Ascending aorta (tissue), 2 donors: Measurements from ENCODE around the gene TAS1R3. TPM values are rescaled to one million over a fixed set of nuclear protein-coding genes. Genes with fewer than 3 reads are reported as not detected.

Source experiments
- DNase-seq, 2 donors: peaks; one replicate each; pipeline ENCODE4 v3.0.0-alpha.2; 2019; ENCODE audit warnings: low spot score in 2 of 2
- H3K27ac ChIP-seq, 2 donors: fragments of 200-600 bp; sonication (generic); one replicate each; pipeline ENCODE4 v1.5.1; 2016 to 2017; ENCODE audit warnings: mild to moderate bottlenecking in 1 of 2
- H3K27me3 ChIP-seq: fragments of 200-600 bp; sonication (generic); one replicate; pipeline ENCODE4 v1.5.1; 2017
- H3K36me3 ChIP-seq, 2 donors: fragments of 200-600 bp; sonication (generic); one replicate each; pipeline ENCODE4 v1.5.1; 2016
- H3K4me1 ChIP-seq, 2 donors: fragments of 200-600 bp; sonication (generic); one replicate each; pipeline ENCODE4 v1.5.1; 2016 to 2017; ENCODE audit warnings: mild to moderate bottlenecking in 1 of 2
- H3K4me3 ChIP-seq, 2 donors: fragments of 200-600 bp; sonication (generic); one replicate each; pipeline ENCODE4 v1.5.1; 2016 to 2017; ENCODE audit warnings: mild to moderate bottlenecking in 1 of 2
- H3K9me3 ChIP-seq, 2 donors: fragments of 200-600 bp; sonication (generic); one replicate each; pipeline ENCODE4 v1.5.1; 2016
- intact Hi-C: fragments of 100-400 bp; cut with DNase I; formaldehyde crosslinking; loops from one replicate; pipeline ENCODE4 v1.15.1; 2023
- total RNA-seq: library from RNA; depleted of rRNA; stranded (reverse); fragments of >200 nt; gene quantifications from one replicate; pipeline ENCODE4 v1.1.0, GENCODE V29; 2016
- TF ChIP-seq, protein P1 (sequence below), 3 experiments: fragments of 200-600 bp in 2 of 3; fragments of 450-650 bp in 1 of 3; sonication (generic) in 2 of 3; IDR thresholded peaks; one replicate each; pipeline ENCODE4 v1.5.1; 2016 to 2019; ENCODE audit warnings: antibody characterized with exemption in 3 of 3, mild to moderate bottlenecking in 1 of 3, moderate library complexity in 1 of 3

Gene TAS1R3
- total RNA-seq, 1 donor from 2014 or later, result 2.7 TPM

DNA sequence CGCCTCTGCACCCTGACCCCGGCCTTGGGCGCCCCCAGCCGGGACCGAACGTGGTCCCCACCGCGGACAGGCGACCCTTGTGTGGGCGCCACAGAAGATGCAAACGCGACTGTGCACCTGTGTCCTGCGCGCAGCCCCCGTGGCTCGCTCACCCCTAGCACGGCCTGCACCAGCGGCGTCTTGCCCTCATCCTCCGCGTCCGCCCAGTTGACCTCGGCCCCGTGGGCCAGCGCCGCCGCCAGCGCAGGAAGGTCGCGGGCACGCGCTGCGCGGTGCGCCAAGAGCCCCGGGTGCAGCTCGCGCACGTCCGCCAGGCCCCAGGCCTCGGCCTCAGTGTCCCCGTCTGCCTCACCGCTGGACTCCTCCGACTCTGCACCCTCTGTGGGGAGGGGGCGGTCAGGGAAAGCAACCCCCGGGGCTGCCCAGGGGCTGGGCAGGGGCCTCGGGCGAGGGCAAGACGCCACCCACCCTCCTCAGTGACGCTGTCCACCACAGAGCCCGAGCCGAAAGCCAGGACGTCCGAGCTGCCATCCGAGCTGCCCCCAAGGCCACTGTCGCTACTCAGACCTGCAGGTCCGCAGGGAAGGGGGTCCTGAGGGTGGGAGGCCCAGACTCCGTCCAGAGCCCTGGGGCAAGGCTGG, 36.7 kb upstream of the TAS1R3 start:
- intact Hi-C loops, result loop anchor here (5.0 kb wide), 1 partner anchor 177 kb away; the partner anchor contains the start of gene C1orf159
- Histone ChIP-seq H3K9me3 (no peaks in the 10 kb centered on the region), H3K27ac (no peak overlapping the region), H3K36me3 (peaks cover 4 to 28% of the 10 kb centered on the region in 2 donors), H3K27me3 (no peaks in the 10 kb centered on the region), H3K4me3 (no peak overlapping the region), H3K4me1 (peaks cover 3 to 4% of the 10 kb centered on the region in 2 donors)
- no peak for DNase-seq
- TF ChIP-seq, protein P1, sequence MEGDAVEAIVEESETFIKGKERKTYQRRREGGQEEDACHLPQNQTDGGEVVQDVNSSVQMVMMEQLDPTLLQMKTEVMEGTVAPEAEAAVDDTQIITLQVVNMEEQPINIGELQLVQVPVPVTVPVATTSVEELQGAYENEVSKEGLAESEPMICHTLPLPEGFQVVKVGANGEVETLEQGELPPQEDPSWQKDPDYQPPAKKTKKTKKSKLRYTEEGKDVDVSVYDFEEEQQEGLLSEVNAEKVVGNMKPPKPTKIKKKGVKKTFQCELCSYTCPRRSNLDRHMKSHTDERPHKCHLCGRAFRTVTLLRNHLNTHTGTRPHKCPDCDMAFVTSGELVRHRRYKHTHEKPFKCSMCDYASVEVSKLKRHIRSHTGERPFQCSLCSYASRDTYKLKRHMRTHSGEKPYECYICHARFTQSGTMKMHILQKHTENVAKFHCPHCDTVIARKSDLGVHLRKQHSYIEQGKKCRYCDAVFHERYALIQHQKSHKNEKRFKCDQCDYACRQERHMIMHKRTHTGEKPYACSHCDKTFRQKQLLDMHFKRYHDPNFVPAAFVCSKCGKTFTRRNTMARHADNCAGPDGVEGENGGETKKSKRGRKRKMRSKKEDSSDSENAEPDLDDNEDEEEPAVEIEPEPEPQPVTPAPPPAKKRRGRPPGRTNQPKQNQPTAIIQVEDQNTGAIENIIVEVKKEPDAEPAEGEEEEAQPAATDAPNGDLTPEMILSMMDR (IDR thresholded peaks at IDR 0.05), result no peak

DNA sequence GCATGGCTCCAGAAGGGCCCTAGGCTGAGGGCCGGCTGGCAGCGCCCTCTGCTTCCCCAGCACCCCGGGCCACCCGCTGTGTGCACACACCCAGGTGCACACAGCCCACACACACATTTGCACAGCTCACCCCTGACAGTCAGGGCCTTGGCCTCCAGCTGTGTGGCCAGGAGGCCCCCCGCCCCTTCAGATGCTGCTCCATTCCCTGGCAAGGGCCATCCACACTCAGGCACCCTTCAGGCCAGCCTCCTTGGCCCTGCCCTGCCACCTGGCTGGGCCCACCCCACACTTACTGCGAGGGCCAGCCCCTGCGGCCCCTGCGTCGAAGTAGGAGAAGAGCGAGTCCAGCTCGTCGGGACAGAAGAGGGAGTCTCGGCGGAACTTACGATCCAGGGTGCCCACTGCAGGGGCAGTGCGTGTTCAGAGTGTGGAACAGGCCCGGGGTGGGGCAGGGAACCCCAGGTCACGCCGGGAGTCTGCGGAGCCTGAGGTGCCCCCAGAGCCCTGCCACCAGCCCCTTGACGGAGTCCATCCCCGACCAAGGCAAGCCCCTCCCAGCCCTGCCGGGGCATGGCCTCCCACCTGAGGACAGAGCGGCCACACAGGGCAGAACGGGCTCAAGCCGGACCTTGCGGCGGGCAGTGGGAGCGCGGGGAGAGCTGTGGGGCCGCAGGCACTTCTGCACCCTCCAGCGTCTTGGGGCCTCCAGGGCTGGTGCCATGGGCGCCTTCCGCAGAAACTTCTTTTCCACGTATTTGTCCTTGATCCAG, 35.7 kb upstream of the TAS1R3 start:
- Histone ChIP-seq H3K27me3 (no peaks in the 10 kb centered on the region), H3K36me3 (peaks cover 4 to 28% of the 10 kb centered on the region in 2 donors), H3K27ac (no peak overlapping the region), H3K4me3 (no peak overlapping the region), H3K4me1 (peaks cover 3 to 4% of the 10 kb centered on the region in 2 donors), H3K9me3 (no peaks in the 10 kb centered on the region)
- no peak for DNase-seq
- TF ChIP-seq, protein P1 (IDR thresholded peaks at IDR 0.05), result no peak
- intact Hi-C loops, result no loop called here

DNA sequence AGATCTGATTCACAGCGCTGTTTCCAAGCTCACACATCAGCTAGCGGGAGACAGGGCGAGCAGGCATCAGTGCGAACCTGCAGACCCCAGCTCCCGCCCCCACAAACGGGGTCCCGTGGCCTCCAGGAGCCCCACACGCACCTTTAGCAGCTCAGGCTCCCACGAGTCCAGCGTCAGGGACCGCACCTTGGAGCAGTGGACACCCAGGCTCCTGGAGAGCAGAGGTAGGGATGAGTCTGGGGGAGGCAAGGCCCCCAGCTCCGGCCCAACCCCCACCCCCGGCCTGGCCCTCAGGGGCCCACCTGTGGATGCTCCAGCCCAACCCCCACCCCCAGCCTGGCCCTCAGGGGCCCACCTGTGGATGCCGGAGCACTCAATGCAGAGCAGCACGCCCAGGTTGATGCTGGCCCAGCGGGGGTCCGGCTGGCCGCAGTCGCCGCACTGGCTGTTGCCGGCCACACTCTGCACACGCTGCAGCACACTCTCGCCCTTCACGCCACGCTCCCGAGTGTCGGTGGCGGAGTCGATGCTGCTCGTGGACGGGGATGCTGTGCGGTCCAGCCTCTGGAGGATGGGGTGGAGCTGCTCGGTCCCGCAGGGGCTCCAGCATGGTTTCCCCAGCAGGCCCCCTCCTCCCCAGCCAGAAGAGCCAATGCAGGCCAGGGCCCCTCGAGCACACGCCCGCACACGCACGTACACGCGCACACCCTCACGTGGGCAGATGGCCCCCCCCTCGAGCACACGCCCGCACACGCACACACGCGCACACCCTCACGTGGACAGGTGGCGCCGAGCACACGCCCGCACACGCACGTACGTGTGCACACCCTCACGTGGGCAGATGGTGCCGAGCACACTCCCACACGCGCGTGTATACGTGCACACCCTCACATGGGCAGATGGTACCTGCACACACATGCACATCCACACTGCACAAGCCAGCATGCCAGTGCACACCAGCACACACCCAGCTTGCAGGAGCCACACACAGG, 34.7 kb upstream of the TAS1R3 start:
- TF ChIP-seq, protein P1 (IDR thresholded peaks at IDR 0.05), result no peak
- Histone ChIP-seq H3K4me3 (no peak overlapping the region), H3K36me3 (peaks cover 4 to 28% of the 10 kb centered on the region in 2 donors)

DNA sequence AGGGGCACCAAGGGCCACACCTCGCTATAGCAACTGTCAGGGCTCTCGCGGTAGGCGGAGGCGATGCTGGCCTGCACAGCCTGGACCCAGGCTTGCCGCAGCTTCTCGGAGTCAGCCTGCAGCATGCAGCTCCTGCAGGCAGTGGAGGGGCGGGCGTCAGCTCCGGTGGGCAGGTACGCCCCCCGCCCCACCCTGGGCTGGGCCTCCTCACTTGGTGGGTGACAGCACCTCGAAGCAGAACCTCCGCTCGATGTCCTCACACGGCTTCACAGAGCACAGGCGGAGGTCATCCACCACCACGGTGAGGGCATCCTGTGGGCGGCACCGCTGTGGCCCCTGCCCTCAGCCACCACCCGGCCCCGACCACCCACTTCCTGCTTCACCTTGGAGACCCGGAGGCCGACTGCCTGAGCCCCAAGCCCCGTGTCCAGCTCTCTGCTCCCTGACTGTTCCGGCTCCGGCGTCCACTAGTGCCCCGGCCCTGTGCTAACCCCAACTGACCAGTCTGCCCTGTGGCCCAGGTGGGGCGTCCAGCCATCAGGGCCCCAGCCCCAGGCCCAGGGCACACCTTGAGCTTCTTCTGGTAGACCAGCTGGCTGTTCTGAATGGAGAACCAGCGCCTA, 33.2 kb upstream of the TAS1R3 start:
- no peak overlapping the region for H3K27ac ChIP-seq
- intact Hi-C loops, result no loop called here
- H3K27me3 ChIP-seq, result no peaks in the 10 kb centered on the region
- no peak overlapping the region for H3K4me3 ChIP-seq
- no peaks in the 10 kb centered on the region for H3K4me1 ChIP-seq
- no peak for DNase-seq
- no peaks in the 10 kb centered on the region for H3K9me3 ChIP-seq
- TF ChIP-seq, protein P1 (IDR thresholded peaks at IDR 0.05), result no peak
- peaks cover 4 to 28% of the 10 kb centered on the region in 2 donors for H3K36me3 ChIP-seq

More for the DNA sequence above, 34.7 kb upstream of the TAS1R3 start:
- H3K27me3 ChIP-seq, result no peaks in the 10 kb centered on the region
- H3K4me1 ChIP-seq, result peaks cover 0 to 3% of the 10 kb centered on the region in 2 donors
- DNase-seq, result no peak
- intact Hi-C loops, result no loop called here
- H3K9me3 ChIP-seq, result no peaks in the 10 kb centered on the region
- no peak overlapping the region for H3K27ac ChIP-seq
